ENCODE data around the gene PPP1R12B.
"Not testable (repeated sequence)": the region's sequence is repeated elsewhere in the genome, so short reads cannot be mapped to it uniquely, and the experiment has no call there.

Gene PPP1R12B

DNA sequence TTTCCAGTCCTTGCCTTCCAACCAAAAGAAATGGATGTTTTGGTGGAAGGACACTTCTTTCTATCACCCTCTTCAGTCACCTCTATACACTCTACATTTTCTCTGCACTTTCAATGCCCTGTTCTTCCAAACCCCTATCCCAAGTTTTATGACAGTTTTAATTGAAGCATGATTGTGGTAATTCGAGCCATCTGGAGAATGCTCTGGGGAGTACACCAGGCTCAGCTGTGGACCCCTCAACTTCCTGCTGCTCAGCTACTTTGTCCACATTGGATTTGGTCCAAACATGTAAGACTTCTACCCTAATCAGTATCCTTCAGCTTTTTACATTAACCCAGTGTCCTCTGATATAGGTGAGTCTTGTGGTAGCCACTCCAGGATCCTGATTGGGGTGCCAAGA lies 232.1 kb downstream of the PPP1R12B start:
- no peak for DNase-seq (ENCODE audit: low spot score)

DNA sequence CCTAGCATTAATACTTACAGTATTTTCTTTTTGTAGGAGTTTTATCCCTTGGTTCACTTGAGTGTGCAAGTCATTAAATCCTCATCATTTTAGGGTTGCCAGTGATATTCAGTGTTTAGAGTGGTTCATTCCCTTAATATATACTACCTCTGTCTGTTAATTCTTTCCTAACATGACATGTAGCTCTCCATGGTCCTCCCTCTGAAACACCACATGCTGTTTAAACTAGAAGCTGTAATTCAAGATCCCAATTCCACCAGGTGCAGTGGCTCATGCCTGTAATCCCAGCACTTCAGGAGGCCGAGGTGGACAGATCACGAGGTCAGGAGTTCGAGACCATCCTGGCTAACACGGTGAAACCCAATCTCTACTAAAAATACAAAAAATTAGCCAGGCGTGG lies 233.9 kb downstream of the PPP1R12B start:
- not testable (repeated sequence) for DNase-seq (ENCODE audit: low spot score)

DNA sequence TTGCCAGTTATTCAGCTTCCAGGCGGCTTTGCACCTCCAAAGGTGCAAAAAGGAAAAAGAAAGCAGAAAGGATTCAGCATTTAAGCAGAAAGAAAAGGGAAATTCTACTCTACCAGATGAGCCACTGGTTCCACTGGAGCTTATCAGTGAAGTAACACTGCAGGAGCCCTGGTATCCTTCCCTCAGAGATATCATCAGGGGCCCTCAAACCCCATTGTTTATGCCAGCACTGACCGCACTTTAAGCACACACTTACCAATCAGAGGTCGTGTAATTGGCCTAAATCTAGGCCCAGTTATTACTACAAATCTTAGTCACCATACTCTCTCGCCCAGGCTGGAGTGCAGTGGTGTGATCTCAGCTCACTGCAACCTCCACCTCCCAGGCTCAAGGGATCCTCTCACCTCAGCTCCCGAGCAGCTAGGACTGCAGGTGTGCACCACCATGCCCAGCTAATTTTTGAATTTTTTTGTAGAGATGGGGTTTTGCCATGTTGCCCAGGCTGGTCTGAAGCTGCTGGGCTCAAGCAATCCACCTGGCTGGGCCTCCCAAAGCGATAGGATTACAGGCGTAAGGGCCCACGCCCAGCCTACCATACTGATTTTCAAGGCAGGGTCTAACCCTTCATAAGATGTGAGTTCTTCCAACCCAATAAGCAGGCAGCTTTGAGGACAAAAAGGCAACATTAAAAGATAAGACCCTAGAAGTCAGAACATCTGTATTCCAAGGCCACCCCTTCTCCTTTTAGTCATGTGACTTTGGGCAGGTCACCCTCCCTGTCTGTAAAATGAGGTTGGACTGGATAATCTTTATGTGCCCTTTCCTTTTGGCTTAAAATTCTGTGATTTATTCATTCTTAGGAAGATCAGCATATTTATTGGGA lies 236.4 kb downstream of the PPP1R12B start:
- DNase-seq (ENCODE audit: low spot score), result no peak

DNA sequence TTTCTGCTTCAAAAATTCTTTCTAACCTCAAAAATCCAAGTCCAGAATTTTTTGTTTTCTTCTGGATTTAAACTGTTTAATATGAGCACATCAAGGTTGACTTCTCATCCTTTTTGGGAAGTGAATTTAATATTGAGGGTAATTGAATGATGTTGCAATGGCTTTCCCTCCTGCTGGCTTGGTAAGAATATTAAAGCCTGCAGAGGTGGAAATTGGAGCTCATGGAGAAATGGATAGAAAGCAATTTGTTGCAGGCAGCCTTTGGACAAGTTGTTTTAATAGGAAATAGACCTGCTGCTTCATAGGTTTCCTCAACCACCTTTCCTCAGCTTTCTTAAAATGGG lies 237.1 kb downstream of the PPP1R12B start:
- DNase-seq (ENCODE audit: low spot score), result no peak

GRCh38 chr1:202586018-202586821 lies 237.7 kb downstream of the PPP1R12B start:
- DNase-seq (ENCODE audit: low spot score), result no peak

- no peak for DNase-seq (ENCODE audit: low spot score)
Measured at GRCh38 chr1:202586871-202587270, 238.4 kb downstream of the PPP1R12B start.

DNA sequence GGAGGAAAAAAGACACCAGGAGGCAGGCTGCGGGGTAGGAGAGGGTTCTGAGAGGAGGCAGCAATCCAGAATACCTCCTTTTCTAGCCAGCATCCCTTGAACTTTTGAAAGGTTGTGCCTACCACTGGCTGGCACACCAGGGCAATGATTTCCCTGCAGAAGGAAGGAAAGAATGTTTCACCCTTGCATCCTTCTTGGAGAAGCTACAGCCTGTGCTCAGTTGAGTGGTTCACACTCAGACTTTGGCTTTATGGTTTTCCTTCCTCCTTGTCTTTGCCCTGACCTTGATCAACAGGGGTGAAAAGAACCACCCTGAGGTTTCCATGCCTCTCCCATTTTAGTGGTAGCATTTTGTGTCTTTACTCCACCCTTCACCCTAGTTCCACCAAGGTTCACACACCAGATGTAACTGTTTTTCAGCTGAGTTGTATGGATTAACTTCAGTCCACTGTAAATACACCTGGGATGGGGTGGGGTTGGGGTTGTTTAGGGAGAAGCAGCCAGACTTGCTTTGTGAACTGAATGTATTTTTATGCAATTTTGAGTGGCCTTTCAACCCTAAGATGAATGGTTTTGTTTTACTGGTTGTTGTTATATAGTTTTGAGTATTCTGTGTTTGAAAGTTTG lies 239.5 kb downstream of the PPP1R12B start:
- DNase-seq (ENCODE audit: low spot score), result no peak

DNA sequence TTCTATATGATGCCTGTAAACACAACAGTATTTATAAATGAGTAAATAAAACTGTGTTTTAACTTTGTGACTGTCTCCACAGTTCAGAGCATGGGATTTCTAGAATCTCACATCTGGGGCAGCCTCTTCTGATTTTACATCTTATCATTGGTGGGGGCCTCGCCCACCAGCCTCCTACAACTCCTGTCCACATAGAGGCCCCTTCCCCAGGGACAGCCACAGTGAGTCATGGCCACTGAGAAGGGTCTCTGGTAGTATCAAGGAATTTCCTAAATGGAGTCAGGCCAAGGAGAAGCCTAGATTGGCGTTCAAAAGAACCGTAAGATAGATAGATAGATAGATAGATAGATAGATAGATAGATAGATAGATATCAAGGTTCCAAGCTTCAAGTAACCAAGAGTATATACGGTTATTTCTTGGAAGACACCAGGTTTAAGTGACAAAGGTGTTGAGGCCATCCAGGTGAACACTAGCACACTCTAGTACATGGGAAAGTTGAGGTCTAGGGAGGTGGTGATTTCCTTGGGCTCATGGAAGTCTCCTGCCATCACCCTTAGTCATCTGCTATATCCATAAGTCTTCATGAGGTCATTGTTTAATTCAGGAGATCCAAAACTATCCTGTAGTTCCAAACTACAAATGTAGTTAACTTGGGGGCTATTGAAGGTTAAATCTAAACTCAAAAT lies 240.1 kb downstream of the PPP1R12B start:
- DNase-seq (ENCODE audit: low spot score), result no peak

GRCh38 chr1:202589190-202589930 lies 240.9 kb downstream of the PPP1R12B start:
- peak; percentile 94 for DNase-seq (ENCODE audit: low spot score)

- no peak for DNase-seq (ENCODE audit: low spot score)
Measured at GRCh38 chr1:202590126-202590525, 241.6 kb downstream of the PPP1R12B start.

DNA sequence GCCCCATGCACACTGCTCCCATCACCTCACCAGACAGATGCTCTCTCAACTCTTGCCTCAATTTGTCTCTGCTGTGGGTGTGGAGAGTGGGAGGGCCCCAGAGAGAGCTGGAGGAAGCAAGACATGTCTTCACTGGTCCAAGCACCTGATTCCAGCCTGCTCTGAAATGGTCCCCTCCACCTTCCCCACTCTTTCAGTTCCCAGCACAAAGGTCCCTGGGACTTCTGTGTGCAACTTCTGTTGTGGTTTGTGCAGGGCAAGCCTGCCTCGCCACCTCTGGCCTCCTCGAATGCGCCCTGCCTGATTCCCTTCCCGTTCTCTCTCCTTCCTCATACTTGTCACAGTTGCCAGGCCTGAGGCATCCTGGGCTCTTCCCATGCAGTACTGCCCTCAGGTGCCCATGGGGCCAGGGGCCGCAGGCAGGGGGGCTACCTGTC lies 242.5 kb downstream of the PPP1R12B start:
- no peak for DNase-seq (ENCODE audit: low spot score)

DNA sequence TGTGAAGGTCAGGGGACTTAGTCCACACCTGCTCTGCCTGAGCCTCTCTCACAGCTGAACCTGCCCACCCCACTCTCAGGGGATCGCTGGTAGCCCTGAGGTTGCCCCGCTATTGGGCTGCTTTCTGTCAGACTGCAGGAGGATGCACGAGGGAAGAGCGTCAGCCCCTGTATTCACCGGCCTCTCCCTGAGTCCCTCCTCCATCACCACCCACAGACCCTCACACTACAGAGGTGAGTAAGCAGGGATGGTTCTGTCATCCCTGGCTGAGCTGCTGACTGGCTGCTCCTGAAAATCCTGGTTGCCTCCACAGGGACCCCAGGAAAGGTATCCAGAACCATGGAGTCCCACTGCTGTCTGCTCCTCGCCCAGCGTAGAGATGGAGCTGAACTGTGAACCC lies 243.0 kb downstream of the PPP1R12B start:
- no peak for DNase-seq (ENCODE audit: low spot score)

DNA sequence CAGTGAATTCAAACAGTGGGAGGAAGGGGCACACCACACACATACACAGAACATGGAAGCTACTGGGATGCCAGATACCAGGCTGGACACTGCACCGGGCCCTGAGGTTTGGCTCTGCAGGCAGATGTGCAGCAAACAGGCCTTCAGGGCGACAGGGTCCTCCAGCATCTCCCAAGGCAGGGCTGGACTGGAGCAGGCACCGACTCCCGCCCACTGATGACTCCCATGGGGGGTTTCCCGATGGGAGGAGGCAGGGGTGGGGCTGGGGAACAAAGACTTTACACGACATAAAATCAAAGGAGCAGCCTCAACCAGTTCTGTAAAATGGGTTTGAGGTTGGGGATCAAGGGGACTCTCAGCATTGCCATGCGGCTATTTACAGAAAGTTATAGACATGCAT lies 243.6 kb downstream of the PPP1R12B start:
- DNase-seq (ENCODE audit: low spot score), result no peak

DNA sequence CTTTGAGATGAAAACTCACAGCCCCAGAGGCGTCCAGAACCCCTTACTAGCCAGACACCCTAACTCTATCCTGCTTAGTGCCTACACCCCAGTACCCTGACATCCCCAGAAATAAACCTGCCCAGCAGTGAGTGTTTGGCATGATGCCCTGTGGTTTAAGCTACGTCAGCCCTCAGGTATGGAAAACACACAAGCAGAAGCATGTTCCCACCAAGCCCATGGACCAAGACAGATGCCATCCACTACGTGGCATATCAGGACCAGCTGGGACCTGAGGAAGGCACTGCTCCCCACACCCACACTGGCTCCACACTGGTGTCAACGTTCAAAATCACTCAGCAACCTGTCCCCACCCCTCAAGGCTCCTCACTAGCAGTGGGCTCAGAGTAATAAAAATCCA lies 245.3 kb downstream of the PPP1R12B start:
- DNase-seq (ENCODE audit: low spot score), result peak; percentile 65

- no peak for DNase-seq (ENCODE audit: low spot score)
Measured at GRCh38 chr1:202596638-202597037, 248.1 kb downstream of the PPP1R12B start.

DNA sequence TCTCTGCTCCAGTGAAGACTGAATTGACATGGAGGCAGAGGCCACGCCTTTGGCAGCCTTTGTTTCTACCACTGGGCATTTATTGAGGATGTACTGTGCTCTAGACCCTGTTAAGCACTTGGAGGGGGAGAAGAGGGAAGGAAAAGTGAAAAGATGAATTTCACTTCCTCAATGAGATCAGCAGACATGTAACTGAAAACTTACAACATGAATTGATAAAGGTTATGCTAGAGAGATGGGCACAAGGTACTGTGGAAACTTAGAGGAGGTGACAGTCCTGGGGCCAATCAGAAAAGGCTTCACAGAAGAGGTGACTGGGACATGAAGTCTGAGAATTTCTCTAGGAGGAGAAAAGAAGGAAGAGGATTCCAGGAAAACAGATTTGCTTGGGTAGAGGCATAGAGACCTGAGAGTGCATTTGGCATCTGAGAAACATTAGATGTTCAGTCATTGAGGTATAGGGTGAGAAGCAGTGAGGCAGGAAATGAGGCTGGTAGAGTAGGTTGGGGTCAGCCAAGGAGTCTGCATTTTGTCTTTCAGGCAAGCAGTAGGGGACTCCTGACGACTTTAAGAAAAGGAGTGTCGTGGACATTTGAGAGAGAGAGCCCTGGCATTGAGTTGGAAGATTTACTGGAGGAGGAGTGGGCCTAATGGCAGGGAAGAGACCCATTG lies 248.7 kb downstream of the PPP1R12B start:
- DNase-seq (ENCODE audit: low spot score), result no peak

DNA sequence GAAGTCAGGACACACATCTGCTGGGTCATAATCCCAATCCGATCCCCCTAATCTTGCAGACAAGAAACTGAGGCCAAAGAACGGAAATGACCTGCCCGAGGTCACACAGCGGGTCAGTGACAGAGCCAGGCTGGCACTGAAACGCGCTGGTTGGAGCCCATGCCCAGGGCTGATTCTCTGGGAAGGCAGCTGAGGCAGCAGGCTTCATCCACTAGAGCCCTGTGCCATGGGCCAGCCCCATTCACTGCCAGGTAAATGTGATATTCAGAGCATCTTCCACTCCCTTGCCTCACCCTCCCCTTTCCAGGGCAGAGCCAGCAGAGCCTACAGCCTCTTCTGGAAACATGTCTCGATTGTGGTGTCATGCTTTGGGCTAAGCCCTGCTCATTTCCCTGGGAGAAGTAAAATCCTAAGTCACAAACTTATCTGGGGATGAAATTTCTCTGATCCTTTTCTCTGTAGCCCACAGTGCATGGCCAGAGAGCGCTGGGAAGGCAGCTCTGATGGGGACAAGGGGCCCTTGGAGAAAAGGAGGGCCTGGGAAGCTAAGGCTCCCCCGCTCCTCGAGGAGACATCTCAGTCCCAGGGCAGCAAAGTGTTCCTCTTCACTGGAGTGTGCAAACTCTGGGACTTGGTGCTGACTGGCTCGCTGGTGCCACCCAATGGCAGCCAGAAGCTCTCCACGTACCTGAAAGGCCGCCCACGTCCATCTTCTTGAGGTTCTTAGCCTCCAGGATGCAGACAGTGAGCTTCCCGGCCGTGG lies 251.4 kb downstream of the PPP1R12B start:
- DNase-seq (ENCODE audit: low spot score), result peak; percentile 68

- no peak for DNase-seq (ENCODE audit: low spot score)
Measured at GRCh38 chr1:202600432-202601041, 252.0 kb downstream of the PPP1R12B start.

GRCh38 chr1:202603435-202603834 lies 254.9 kb downstream of the PPP1R12B start:
- no peak for DNase-seq (ENCODE audit: low spot score)

DNA sequence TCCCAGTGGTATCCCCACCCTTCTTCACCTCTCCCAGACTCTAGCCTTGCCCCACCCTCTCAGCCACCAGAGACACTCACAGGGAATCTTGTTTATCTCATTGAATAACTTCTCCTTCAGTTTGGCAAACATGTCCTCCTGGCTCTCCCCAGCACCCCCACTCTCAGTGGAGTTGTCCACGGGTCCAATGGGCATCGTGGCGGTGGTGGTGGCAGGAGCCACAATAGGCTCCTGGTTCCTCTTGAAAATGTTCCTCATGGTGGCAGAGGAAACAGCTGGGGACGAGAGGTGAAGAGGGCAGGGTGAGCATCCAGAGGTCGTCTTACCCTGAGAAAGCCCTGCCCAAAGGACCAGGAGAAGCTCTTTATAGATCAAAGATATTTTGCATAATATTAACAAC lies 257.0 kb downstream of the PPP1R12B start:
- DNase-seq (ENCODE audit: low spot score), result no peak

All from SW480 (cell line).